Stimulated activated memory B cell treated with anti-CD40 and anti-IgM and Interleukin-4, amounts not matched to agents 10 μg/mL and 1 μg/mL and 100 μg/mL, for 72 hours (primary cell): ENCODE results near the gene PQBP1.
A peak's percentile ranks its signal among the peaks of the same experiment; 100 is the strongest.
"Not testable (repeated sequence)": the region's sequence is repeated elsewhere in the genome, so short reads cannot be mapped to it uniquely, and the experiment has no call there.

Experiments
- ATAC-seq: fragments of 150-1000 bp; cut with Tn5 transposase; 2 replicates; pipeline ENCODE4 v1.10.0; 2021
- H3K27ac Mint-ChIP-seq: one replicate; pipeline ENCODE4 v1.8.0; 2022; ENCODE audit warnings: mild to moderate bottlenecking, mixed read lengths
- H3K27me3 Mint-ChIP-seq: one replicate; pipeline ENCODE4 v1.8.0; 2022; ENCODE audit warnings: mixed read lengths
- H3K36me3 Mint-ChIP-seq: one replicate; pipeline ENCODE4 v1.8.0; 2022; ENCODE audit warnings: mixed read lengths
- H3K4me1 Mint-ChIP-seq: one replicate; pipeline ENCODE4 v1.8.0; 2022; ENCODE audit warnings: mixed read lengths
- H3K4me3 Mint-ChIP-seq: one replicate; pipeline ENCODE4 v1.8.0; 2022; ENCODE audit warnings: mild to moderate bottlenecking, moderate library complexity, mixed read lengths
- H3K9me3 Mint-ChIP-seq: one replicate; pipeline ENCODE4 v1.8.0; 2022; ENCODE audit warnings: mixed read lengths

Gene PQBP1, protein sequence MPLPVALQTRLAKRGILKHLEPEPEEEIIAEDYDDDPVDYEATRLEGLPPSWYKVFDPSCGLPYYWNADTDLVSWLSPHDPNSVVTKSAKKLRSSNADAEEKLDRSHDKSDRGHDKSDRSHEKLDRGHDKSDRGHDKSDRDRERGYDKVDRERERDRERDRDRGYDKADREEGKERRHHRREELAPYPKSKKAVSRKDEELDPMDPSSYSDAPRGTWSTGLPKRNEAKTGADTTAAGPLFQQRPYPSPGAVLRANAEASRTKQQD

DNA sequence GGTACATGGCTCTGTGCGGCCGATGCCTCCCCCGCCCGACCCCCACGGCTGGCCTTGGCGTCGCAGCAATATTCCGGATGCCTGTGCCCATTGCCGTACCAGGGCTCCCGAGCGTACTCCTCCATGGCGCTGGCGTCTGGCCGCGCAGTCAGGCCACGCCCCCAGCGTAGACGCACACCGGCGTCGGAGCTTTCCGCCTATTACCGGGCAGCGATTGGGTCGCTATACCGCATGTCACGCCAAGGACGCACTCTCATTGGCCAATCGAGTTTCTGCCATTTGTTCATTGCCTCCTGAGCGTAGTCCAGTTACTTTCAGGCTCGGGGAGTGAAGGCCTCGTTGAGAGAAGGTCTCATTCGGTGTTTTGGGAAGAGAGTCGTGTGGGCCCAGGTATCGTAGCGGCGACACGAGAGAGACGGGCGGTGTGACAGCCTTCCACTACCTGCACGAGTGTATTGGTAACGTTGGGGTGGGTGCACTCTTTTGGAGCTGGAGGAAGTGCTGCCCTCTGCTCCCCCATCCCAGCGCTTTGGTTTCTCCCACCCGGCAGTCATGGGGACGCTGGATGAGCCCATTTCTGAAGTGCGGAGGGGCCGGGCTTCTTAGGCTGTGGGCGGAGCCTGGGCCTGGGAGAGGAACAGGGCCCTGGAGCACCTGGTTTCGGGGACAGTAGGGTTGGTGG is at the start of gene PQBP1, which contains the start of gene TIMM17B:
PQBP1 (plus strand) TSS at position 306 of the 682 bp plus-strand sequence. CDS start 580 bp downstream, outside the sequence.
TIMM17B (minus strand) TSS at position 144 of the 682 bp plus-strand sequence; CDS start at position 125, 19 bp downstream.
- ATAC-seq = peak; percentile 96
- Mint-ChIP-seq H3K4me3 (peak within 1 kb of the TSS; percentile 84), H3K27ac (peak within 1 kb of the TSS; percentile 84), H3K36me3 (peaks cover 8% of the 10 kb centered on the region), H3K27me3 (no peaks in the 10 kb centered on the region), H3K9me3 (no peaks in the 10 kb centered on the region), H3K4me1 (peaks cover 20% of the 10 kb centered on the region)

DNA sequence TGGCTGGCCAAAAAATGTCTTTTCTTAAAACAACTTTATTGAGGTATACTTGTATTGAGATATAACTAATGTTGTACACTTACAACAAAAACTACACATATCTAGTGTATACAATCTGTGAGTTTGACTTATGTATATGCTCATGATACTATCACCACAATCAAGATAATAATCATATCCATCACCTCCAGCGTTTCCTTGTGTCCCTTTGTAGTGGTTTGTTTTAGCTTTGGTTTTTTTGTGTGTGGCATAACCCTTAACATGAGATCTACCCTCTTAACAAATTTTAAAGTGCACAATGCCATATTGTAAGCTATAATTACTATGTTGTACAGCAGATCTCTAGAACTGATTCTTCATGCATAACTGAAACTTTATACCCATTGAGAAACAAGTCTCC is 48.9 kb upstream of the PQBP1 start:
- H3K27ac Mint-ChIP-seq = no peak overlapping the region
- H3K27me3 Mint-ChIP-seq = peaks cover 3% of the 10 kb centered on the region
- ATAC-seq = no peak
- H3K4me1 Mint-ChIP-seq = peaks cover 8% of the 10 kb centered on the region
- H3K36me3 Mint-ChIP-seq = no peaks in the 10 kb centered on the region
- no peak overlapping the region for H3K4me3 Mint-ChIP-seq
- no peaks in the 10 kb centered on the region for H3K9me3 Mint-ChIP-seq

DNA sequence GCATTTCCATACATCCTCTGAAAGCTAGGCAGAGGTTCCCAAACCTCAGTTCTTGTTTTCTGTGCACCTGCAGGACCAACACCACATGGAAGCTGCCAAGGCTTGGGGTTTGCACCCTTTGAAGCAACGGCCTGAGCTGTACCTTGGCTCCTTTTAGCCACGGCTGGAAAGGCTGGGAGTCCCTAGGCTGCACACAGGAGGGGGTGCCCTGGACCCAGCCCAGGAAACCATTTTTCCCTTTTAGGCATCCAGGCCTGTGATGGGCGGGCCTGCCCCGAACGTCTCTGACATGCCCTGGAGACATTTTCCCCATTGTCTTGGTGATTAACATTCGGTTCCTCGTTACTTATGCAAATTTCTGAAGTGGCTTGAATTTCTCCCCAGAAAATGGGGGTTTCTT is 44.9 kb upstream of the PQBP1 start:
- Mint-ChIP-seq H3K9me3 (no peaks in the 10 kb centered on the region), H3K27me3 (peaks cover 8% of the 10 kb centered on the region), H3K4me3 (no peak overlapping the region), H3K27ac (no peak overlapping the region), H3K4me1 (peaks cover 8% of the 10 kb centered on the region), H3K36me3 (no peaks in the 10 kb centered on the region)
- ATAC-seq = no peak

DNA sequence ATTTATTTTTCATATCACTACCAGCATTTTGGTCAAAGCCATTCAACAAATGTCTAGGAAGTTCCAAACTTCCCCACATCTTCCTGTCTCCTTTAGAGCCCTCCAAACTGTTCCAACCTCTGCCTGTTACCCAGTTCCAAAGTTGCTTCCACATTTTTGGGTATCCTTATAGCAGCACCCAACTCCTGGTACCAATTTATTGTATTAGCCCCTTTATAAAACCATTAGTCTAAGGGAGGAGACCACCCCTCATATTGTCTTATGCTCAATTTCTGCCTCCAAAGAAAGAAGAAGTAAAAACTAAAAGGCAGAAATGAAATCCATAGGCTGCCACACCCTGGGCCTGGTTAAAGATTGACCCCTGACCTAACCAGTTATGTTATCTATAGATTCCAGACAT is 44.2 kb upstream of the PQBP1 start:
- not testable (repeated sequence) for H3K27ac Mint-ChIP-seq, H3K36me3 Mint-ChIP-seq, H3K27me3 Mint-ChIP-seq, ATAC-seq, H3K4me1 Mint-ChIP-seq, H3K4me3 Mint-ChIP-seq, H3K9me3 Mint-ChIP-seq

DNA sequence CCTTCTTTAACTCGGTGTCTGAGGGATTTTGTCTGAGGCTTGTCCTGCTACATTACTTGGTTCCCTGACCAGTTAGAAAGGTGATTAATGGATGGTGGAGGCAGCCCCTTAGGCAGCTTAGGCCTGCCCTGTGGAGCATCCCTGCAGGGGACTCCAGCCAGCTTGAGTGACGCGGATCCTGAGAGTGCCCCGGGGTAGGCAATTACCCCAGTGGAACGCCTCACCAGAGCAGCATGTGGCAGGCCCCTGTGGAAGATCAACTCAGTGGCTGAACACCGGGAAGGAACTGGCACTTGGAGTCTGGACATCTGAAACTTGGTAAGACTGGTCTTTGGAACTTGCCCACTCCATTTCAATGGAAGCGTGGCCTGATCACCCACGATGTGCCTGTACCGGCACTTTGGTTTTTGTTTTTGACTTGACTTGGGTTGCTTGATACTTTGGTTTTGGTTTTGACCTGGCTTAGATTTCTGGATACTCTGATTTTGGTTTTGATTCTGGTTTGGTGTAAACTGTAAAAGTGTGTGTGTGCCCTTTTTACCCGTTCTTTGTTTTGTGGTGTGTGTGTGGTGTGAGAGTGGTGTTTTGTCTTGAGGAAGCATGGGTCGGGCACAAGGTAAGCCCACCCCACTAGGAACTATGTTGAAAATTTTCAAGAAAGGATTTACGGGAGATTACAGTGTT is 43.5 kb upstream of the PQBP1 start:
- H3K27me3 Mint-ChIP-seq, H3K9me3 Mint-ChIP-seq, H3K36me3 Mint-ChIP-seq, H3K4me1 Mint-ChIP-seq, ATAC-seq, H3K4me3 Mint-ChIP-seq, H3K27ac Mint-ChIP-seq: not testable (repeated sequence)

DNA sequence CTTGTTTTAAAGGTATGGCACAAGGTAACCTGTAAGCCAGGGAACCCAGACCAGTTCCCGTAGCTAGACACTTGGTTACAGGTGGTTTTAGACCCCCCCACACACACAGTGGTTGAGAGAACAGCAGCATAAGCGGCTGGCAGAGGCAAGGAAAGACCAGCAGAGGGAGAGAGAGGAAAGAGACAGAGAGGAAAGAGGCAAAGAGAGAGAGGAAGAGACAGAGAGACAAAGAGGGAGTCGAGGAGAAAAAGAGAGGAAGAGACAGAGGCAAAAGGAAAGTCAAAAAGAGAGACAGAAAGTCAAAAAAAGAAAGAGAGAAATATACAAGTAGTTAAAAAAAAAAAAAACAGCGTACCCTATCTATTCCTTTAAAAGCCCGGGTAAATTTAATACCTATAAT is 42.8 kb upstream of the PQBP1 start:
- H3K27ac Mint-ChIP-seq = no peak overlapping the region
- peaks cover 8% of the 10 kb centered on the region for H3K4me1 Mint-ChIP-seq
- no peak overlapping the region for H3K4me3 Mint-ChIP-seq
- no peaks in the 10 kb centered on the region for H3K36me3 Mint-ChIP-seq
- no peak for ATAC-seq
- H3K27me3 Mint-ChIP-seq = peaks cover 8% of the 10 kb centered on the region
- no peaks in the 10 kb centered on the region for H3K9me3 Mint-ChIP-seq

DNA sequence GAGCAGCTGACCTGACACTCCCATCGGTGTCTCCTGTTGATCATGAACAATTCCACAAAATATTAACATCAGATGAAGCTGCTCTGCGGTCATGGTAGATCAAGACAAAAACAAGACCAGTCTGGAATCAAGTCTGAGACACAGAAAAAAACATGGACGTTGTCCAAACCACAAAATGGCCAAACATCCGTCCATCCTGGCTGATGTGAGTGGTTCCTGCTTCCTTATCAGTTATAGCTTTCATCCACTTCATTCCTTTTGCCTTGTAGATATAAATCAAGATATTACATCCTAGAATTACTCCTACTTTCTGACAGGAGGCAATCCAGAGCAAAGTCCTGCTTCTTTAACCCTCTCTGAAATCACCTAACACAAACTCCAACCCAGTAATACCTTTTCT is 33.5 kb upstream of the PQBP1 start:
- no peaks in the 10 kb centered on the region for H3K9me3 Mint-ChIP-seq
- H3K36me3 Mint-ChIP-seq = no peaks in the 10 kb centered on the region
- no peaks in the 10 kb centered on the region for H3K27me3 Mint-ChIP-seq
- H3K4me3 Mint-ChIP-seq = no peak overlapping the region
- no peak for ATAC-seq
- no peak overlapping the region for H3K27ac Mint-ChIP-seq
- no peaks in the 10 kb centered on the region for H3K4me1 Mint-ChIP-seq

DNA sequence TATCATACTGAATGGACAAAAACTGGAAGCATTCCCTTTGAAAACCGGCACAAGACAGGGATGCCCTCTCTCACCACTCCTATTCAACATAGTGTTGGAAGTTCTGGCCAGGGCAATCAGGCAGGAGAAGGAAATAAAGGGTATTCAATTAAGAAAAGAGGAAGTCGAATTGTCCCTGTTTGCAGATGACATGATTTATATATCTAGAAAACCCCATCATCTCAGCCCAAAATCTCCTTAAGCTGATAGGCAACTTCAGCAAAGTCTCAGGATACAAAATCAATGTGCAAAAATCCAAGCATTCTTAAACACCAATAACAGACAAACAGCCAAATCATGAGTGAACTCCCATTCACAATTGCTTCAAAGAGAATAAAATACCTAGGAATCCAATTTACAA is 25.7 kb upstream of the PQBP1 start:
- not testable (repeated sequence) for H3K4me1 Mint-ChIP-seq, H3K36me3 Mint-ChIP-seq, H3K9me3 Mint-ChIP-seq, H3K4me3 Mint-ChIP-seq, H3K27me3 Mint-ChIP-seq, H3K27ac Mint-ChIP-seq, ATAC-seq

DNA sequence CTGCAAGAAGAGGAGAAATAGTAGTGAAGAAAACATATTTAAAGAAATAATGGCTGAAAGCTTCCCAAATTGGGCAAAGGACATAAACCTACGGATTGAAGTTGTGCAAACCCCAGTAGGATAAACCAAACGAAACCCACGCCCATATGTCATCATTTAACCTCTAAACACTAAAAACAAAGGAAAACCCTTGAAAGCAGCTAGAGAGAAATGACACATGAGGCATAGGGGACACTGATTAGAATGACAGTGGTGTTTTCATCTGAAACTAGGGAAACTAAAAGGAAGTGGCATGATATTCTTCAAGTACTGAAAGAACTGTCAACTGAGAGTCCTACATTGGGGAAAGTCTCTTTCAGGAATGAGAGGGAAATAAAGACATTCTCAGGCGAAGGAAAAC is 20.8 kb upstream of the PQBP1 start:
- not testable (repeated sequence) for H3K4me1 Mint-ChIP-seq, H3K4me3 Mint-ChIP-seq, H3K36me3 Mint-ChIP-seq, H3K9me3 Mint-ChIP-seq, H3K27ac Mint-ChIP-seq, H3K27me3 Mint-ChIP-seq, ATAC-seq

DNA sequence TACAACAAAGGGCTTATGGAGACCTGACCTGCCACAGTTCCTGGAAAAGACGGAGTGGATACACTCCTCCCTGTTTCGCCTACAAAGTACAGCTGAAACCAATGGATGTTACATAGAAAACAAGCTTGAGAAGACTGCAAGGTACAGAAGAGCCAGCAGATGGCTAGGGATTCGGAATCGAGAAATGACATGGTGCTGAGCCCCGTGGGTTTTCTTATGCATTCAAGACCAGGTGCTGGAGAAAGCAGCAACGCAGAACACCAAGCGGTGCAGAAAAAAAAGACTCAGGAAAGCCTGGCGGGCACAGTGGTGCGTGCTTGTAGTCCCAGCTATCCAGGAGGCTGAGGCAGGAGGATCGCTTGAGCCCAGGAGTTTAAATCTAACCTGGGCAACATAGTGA is 14.0 kb upstream of the PQBP1 start:
- no peaks in the 10 kb centered on the region for H3K27me3 Mint-ChIP-seq
- ATAC-seq = no peak
- H3K4me1 Mint-ChIP-seq = no peaks in the 10 kb centered on the region
- H3K27ac Mint-ChIP-seq = no peak overlapping the region
- no peak overlapping the region for H3K4me3 Mint-ChIP-seq
- no peaks in the 10 kb centered on the region for H3K9me3 Mint-ChIP-seq
- no peaks in the 10 kb centered on the region for H3K36me3 Mint-ChIP-seq

DNA sequence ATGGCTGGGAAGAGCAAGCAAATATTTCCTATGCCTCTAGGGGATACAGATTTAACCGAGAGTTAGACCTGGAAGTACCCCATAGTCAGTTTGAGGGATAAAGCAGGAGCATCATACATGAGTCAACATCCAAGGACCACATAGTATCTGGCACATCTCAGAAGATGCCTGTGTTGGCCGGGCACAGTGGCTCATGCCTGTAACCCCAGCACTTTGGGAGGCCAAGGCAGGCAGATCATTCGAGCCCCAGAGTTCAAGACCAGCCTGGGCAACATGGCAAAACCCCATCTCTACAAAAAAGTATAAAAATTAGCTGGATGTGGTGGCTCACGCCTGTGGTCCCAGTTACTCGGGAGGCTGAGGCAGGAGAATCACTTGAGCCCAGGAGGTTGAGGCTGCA is 11.1 kb upstream of the PQBP1 start:
- H3K27me3 Mint-ChIP-seq, H3K9me3 Mint-ChIP-seq, H3K27ac Mint-ChIP-seq, H3K36me3 Mint-ChIP-seq, ATAC-seq, H3K4me3 Mint-ChIP-seq: not testable (repeated sequence)
- peaks cover 11% of the 10 kb centered on the region for H3K4me1 Mint-ChIP-seq

DNA sequence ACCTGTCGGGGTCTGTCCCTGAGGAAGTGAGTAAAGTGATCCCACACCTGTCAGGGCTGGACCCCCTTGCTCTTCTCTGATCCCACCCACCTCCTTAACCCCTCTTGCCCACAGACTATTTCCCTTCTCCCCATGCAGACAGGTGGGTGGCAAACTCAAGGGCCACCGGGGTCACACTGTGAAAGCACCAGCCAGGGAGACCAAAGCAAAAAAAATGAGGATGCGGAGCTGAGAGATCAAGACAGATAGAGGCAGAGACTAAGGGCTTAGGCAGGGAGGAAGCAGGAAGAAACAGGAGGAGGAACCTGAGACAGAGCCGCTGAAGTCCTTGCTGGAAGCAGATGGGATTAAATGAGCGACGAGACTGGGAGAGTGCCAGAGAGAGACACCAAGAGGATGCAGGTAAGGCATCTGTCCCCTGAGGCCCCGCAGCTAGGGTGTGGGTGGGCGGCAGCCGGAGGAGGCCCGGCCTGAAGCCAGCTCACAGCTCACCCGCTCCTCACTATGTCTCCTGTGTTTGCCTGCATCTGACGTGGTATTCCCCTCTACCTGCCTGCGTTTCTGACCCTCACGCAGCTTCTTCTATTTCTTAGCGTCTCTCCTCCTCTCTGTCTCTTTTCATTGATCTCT is 7.3 kb upstream of the PQBP1 start:
- no peaks in the 10 kb centered on the region for H3K9me3 Mint-ChIP-seq
- ATAC-seq = peak; percentile 6
- H3K27ac Mint-ChIP-seq = peak overlapping the region; percentile 54
- no peaks in the 10 kb centered on the region for H3K36me3 Mint-ChIP-seq
- H3K4me1 Mint-ChIP-seq = peaks cover 17% of the 10 kb centered on the region
- H3K27me3 Mint-ChIP-seq = no peaks in the 10 kb centered on the region
- peak overlapping the region; percentile 74 for H3K4me3 Mint-ChIP-seq

DNA sequence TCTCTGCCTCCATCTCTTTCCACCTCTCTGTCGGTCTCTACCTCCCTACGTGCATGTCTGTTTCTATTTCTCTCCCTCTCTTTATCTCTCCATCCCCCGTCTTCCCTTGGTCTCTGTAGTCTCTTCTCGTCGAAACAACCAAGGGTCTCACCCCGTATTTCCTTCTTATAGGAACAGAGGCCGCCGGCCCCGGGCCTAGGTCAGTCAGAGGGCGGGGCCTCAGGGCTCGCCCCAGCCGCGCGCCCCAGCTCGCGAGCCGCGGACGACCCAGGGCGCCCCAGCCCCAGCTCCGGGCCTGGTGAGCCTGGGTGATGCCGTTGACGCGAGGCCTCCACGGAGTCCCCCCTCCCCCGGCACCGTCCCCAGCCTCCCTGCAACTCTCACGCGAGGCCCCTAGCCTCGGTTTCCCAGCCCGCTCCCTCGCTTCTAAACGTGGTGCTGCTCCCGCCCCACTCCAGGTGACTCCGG is 6.8 kb upstream of the PQBP1 start:
- Mint-ChIP-seq H3K4me1 (peaks cover 20% of the 10 kb centered on the region), H3K27me3 (no peaks in the 10 kb centered on the region), H3K27ac (peak overlapping the region; percentile 54), H3K4me3 (peak overlapping the region; percentile 74), H3K9me3 (no peaks in the 10 kb centered on the region), H3K36me3 (no peaks in the 10 kb centered on the region)
- ATAC-seq = peak; percentile 75

DNA sequence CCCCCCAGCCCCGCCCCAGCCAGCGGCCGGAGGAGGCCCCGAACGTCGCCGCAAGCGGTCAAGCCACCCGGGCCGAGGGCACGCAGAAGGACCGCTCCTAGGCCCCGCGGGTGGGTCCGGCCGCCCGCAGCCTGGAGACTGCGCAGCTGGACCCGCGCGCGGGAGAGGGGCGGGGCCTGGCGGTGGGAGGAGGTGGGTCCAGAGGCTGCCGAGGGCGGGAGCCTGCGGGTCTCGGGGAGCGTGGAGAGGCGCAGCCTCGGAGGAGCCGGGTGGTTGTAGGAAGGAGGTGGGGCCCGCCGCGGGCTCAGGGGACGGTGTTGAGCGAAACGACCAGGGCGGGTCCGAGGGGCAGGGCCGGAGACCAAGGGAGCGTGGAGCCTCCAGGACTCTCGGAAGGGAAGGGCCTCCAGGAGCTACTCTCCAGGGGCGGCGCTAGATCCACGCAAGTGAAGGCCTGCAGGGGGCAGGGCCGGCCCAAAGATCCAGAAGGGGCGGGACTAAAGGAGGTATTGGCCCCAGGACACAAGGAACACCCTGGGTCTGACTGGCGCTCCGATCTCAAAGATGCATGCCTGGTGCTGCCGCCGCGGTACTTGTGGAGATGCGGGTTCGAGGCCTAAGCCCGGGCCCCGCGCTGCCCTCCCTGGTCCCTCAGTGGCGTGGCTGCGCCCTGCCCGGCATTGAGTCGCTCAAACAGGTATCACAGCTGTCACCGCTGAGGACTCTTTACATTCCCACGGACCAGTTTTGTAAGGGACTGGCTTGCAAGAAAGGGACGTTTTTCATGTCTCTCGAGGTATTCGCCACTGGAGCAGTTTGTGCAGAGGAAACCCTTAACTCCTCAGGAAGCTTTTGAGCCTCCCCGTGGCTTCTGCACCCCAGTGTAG is 6.1 kb upstream of the PQBP1 start:
- no peak overlapping the region for H3K27ac Mint-ChIP-seq

More for the DNA sequence above, 6.1 kb upstream of the PQBP1 start:
- Mint-ChIP-seq H3K4me1 (peaks cover 22% of the 10 kb centered on the region), H3K4me3 (peak overlapping the region; percentile 74), H3K27me3 (no peaks in the 10 kb centered on the region), H3K36me3 (no peaks in the 10 kb centered on the region), H3K9me3 (no peaks in the 10 kb centered on the region)
- peak; percentile 94 for ATAC-seq
